Measurements from ENCODE around the gene ADAT3. TPM values are rescaled to one million over a fixed set of nuclear protein-coding genes. Genes with fewer than 3 reads are reported as not detected.

ADAT3 gene
- total RNA-seq, 1 donor from 2014 or later: 9.1 TPM

DNA sequence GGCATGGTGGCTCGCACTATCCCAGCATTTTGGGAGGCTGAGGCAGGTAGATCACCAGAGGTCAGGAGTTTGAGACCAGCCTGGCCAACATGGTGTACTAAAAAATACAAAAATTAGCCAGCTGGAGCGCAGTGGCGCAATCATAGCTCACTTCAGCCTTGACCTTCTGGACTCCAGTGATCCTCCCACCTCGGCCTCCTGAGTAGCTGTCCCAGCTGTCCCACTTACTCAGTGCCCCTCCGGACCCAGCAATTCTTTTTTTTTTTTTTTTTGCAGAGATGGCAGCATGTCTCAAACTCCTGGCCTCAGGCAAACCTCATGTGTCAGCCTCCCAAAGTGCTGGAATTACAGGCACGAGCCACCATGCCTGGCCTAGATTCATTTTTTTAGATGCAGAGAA lies 2.3 kb upstream of the ADAT3 start:
- intact Hi-C loops (cut with micrococcal nuclease): no loop called here
- Mint-ChIP-seq H3K4me1 (ENCODE audit: low read depth) (peaks cover 22% of the 10 kb centered on the region), H3K27ac (peak overlapping the region; percentile 52), H3K4me3 (ENCODE audit: low read depth) (no peak overlapping the region), H3K36me3 (ENCODE audit: low read depth) (no peaks in the 10 kb centered on the region), H3K9me3 (no peaks in the 10 kb centered on the region), H3K27me3 (ENCODE audit: low read depth) (no peaks in the 10 kb centered on the region)
- DNase-seq (ENCODE audit: low spot score): no peak

DNA sequence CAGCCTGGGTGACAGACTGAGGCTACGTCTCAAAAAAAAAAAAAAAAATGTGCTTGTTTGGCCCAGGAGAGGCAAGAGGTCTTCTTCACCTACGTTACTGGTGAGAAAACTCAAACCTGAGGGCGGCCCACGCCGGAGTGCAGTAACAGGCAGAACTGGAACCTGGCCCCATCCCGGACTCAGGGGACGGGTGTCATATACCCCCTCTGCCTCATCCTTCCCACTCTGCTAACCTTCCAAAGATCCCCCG lies 414 bp upstream of the ADAT3 start:
- no peaks in the 10 kb centered on the region for H3K9me3 Mint-ChIP-seq
- intact Hi-C loops (cut with micrococcal nuclease): loop anchor here (1.0 kb wide), 3 partner anchors 19 to 40 kb away; partner anchors contain the start of gene ABHD17A
- H3K36me3 Mint-ChIP-seq (ENCODE audit: low read depth): no peaks in the 10 kb centered on the region
- DNase-seq (ENCODE audit: low spot score): no peak
- H3K4me3 Mint-ChIP-seq (ENCODE audit: low read depth): peak overlapping the region; percentile 83
- H3K4me1 Mint-ChIP-seq (ENCODE audit: low read depth): peaks cover 20% of the 10 kb centered on the region
- H3K27ac Mint-ChIP-seq: peak overlapping the region; percentile 78
- no peaks in the 10 kb centered on the region for H3K27me3 Mint-ChIP-seq (ENCODE audit: low read depth)

DNA sequence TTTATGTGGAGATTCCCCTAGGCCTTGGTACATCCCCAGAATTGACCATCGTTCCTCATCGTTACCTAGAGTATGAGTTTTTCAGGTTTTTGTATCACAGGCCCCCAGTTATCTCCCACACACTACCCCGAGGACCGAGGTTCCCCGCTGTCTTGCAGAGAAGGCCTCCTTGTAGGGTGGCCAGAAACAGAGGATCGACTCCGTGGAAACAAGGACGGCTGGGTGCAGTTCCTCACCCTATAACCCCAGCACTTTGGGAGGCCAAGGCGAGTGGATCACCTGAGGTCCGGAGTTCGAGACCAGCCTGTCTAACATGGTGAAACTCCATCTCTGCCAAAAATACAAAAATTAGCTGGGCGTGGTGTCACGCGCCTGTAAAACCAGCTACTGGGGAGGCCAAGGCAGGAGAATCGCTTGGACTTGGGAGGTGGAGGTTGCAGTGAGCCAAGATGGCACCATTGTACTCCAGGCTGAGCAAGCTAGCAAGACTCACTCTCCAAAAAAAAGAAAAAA lies 720 bp downstream of the ADAT3 start:
- Mint-ChIP-seq H3K9me3 (no peaks in the 10 kb centered on the region), H3K27me3 (ENCODE audit: low read depth) (no peaks in the 10 kb centered on the region), H3K36me3 (ENCODE audit: low read depth) (no peaks in the 10 kb centered on the region), H3K4me1 (ENCODE audit: low read depth) (peaks cover 22% of the 10 kb centered on the region), H3K27ac (peak overlapping the region; percentile 88), H3K4me3 (ENCODE audit: low read depth) (peak overlapping the region; percentile 90)
- intact Hi-C loops (cut with micrococcal nuclease): loop anchor here (1.0 kb wide), 3 partner anchors 21 to 42 kb away; partner anchors contain the start of gene ABHD17A
- no peak for DNase-seq (ENCODE audit: low spot score)

DNA sequence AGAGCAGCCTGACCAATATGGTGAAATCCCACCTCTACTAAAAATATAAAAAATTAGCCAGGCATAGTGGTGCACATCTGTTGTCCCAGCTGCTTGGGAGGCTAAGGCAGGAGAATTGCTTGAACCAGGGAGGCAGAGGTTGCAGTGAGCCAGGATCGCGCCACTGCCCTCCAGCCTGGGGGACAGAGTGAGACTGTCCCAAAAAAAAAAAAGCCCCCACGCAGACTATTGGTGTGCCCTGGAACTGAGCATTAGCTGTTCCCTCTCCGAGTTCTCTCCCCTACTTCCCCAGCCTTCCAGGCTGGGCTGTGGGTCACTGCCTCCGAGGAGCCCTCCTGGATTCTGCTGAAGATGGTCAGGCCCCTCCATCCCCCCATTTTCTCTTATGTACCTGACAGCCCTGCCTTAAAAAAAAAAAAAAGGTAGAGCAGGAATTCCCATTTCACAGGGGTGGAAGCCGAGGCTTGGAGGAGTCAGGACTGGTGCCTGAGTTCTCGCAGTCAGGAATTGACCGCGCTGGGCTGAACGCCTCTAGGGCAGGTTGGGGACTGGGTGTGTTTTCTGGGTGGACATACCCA lies 1.9 kb downstream of the ADAT3 start:
- Mint-ChIP-seq H3K27ac (no peak overlapping the region), H3K36me3 (ENCODE audit: low read depth) (no peaks in the 10 kb centered on the region), H3K4me3 (ENCODE audit: low read depth) (peak overlapping the region; percentile 21), H3K9me3 (no peaks in the 10 kb centered on the region), H3K4me1 (ENCODE audit: low read depth) (peaks cover 22% of the 10 kb centered on the region), H3K27me3 (ENCODE audit: low read depth) (no peaks in the 10 kb centered on the region)
- no peak for DNase-seq (ENCODE audit: low spot score)
- intact Hi-C loops (cut with micrococcal nuclease): no loop called here

DNA sequence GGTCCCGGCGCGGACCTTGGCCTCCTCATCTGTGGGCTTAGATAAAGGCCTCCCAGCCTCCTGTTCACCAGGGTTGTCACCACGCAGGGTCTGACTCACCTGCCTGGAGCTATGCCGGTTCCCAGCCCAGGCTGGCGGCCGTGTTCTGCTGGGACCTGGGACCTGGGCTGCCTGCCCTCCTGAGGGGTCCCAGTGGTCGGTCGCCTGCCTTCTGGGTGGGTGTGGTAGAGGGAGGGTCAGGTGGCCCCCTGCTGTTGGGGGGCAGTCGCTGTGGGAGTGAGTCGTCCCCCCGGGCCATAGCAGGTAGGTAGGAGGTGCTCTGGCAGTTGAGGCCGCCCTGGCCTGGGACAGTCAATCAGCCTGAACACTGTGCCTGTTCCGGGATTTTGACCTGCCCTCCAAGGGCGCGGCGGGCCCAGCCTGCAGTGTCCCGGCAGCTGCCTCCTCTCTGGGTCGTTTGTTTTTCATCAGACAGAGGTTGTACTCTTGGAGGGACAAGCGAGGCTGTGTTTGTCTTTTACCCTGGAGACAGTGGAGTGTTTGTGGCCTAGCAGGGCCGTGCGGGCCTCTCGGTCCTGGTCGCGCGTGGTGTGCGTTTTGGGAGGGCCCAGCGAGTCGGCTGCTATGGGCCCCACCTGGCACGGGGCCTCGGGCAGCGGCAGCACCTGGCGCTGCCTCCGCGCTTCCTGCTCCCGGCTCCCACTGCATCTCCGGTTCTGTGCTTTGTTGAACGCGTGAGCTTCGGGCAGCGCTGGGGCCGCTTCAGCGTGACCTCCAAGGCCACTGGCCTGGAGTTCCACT lies 2.6 kb downstream of the ADAT3 start:
- H3K36me3 Mint-ChIP-seq (ENCODE audit: low read depth): no peaks in the 10 kb centered on the region
- peaks cover 22% of the 10 kb centered on the region for H3K4me1 Mint-ChIP-seq (ENCODE audit: low read depth)
- intact Hi-C loops (cut with micrococcal nuclease): no loop called here
- H3K4me3 Mint-ChIP-seq (ENCODE audit: low read depth): no peak overlapping the region
- H3K27ac Mint-ChIP-seq: no peak overlapping the region
- H3K9me3 Mint-ChIP-seq: no peaks in the 10 kb centered on the region
- H3K27me3 Mint-ChIP-seq (ENCODE audit: low read depth): no peaks in the 10 kb centered on the region
- DNase-seq (ENCODE audit: low spot score): no peak

DNA sequence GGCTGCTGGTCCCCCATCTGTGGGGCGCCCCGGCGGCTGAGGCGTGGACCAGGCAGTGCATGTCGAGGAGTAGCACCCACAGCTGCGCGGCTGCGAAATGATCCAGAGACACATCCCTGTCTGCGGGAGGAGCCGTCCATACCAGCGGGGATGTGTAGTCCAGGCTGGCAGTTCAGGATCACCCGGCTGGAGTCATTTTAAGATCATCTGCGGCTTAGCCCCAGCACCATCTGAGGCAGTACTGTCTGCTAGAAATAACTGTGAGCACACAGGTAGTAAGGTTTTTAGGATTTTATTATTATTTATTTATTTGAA lies 3.1 kb downstream of the ADAT3 start:
- no peaks in the 10 kb centered on the region for H3K9me3 Mint-ChIP-seq
- no peak for DNase-seq (ENCODE audit: low spot score)
- H3K4me1 Mint-ChIP-seq (ENCODE audit: low read depth): peaks cover 18% of the 10 kb centered on the region
- H3K27me3 Mint-ChIP-seq (ENCODE audit: low read depth): no peaks in the 10 kb centered on the region
- no peak overlapping the region for H3K27ac Mint-ChIP-seq
- intact Hi-C loops (cut with micrococcal nuclease): no loop called here
- H3K36me3 Mint-ChIP-seq (ENCODE audit: low read depth): peaks cover 2% of the 10 kb centered on the region
- no peak overlapping the region for H3K4me3 Mint-ChIP-seq (ENCODE audit: low read depth)

GRCh38 chr19:1909761-1910080 lies 4.5 kb downstream of the ADAT3 start:
- intact Hi-C loops (cut with micrococcal nuclease): no loop called here
- Mint-ChIP-seq H3K27me3 (ENCODE audit: low read depth) (no peaks in the 10 kb centered on the region), H3K27ac (no peak overlapping the region), H3K4me1 (ENCODE audit: low read depth) (peaks cover 7% of the 10 kb centered on the region), H3K4me3 (ENCODE audit: low read depth) (no peak overlapping the region), H3K9me3 (no peaks in the 10 kb centered on the region), H3K36me3 (ENCODE audit: low read depth) (peaks cover 5% of the 10 kb centered on the region)
- no peak for DNase-seq (ENCODE audit: low spot score)

- Mint-ChIP-seq H3K4me3 (ENCODE audit: low read depth) (no peak overlapping the region), H3K36me3 (ENCODE audit: low read depth) (peaks cover 5% of the 10 kb centered on the region), H3K4me1 (ENCODE audit: low read depth) (peaks cover 6% of the 10 kb centered on the region), H3K27ac (no peak overlapping the region), H3K27me3 (ENCODE audit: low read depth) (no peaks in the 10 kb centered on the region), H3K9me3 (no peaks in the 10 kb centered on the region)
- DNase-seq (ENCODE audit: low spot score): no peak
- intact Hi-C loops (cut with micrococcal nuclease): no loop called here
These were observed 5.0 kb downstream of the ADAT3 start for GRCh38 chr19:1910177-1910576.

DNA sequence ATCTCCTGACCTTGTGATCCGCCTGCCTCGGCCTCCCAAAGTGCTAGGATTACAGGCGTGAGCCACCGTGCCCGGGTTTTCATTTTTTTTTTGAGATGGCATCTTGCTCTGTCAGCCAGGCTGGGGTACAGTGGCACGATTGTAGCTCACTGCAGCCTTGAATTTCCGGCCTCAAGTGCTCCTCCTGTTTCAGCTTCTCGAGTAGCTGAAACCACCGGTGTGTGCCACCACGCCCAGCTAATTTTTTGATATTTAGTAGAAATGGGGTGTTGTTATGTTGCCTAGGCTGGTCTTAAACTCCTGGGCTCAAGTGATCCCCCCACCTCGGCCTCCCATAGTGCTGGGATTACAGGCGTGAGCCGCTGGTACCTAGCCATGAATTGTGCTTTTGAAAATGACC lies 5.9 kb downstream of the ADAT3 start:
- no peak for DNase-seq (ENCODE audit: low spot score)
- Mint-ChIP-seq H3K27ac (no peak overlapping the region), H3K36me3 (ENCODE audit: low read depth) (peaks cover 5% of the 10 kb centered on the region), H3K4me3 (ENCODE audit: low read depth) (no peak overlapping the region), H3K9me3 (no peaks in the 10 kb centered on the region), H3K27me3 (ENCODE audit: low read depth) (no peaks in the 10 kb centered on the region), H3K4me1 (ENCODE audit: low read depth) (peaks cover 3% of the 10 kb centered on the region)
- intact Hi-C loops (cut with micrococcal nuclease): no loop called here

- intact Hi-C loops (cut with micrococcal nuclease): no loop called here
These were observed 6.8 kb downstream of the ADAT3 start for GRCh38 chr19:1911995-1912394.

DNA sequence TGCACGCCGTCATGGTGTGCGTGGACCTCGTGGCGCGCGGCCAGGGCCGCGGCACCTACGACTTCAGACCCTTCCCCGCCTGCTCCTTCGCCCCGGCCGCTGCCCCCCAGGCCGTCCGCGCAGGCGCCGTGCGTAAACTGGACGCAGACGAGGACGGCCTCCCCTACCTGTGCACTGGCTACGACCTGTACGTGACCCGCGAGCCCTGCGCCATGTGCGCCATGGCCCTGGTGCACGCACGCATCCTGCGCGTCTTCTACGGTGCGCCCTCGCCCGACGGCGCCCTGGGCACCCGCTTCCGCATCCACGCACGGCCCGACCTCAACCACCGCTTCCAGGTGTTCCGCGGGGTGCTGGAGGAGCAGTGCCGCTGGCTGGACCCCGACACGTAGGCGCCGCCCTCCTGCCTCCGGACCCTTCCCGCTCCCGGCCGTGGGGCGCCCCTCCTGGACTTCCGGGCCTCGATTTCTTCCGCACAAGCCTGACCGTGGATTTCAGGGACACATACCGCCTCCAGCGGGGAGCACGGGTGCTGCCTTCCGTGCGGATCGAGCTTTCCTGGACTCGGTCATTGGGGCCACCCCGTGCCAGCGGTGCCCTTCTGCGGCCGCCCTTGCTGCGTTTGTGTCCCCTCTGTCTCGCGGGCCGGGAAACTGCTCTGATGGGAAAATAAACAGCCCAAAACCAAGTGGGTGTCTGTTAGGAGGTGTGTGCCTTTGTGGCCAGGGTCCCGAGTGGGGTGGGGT lies 7.7 kb downstream of the ADAT3 start:
- peaks cover 3% of the 10 kb centered on the region for H3K4me1 Mint-ChIP-seq (ENCODE audit: low read depth)

More at GRCh38 chr19:1911995-1912394, 6.8 kb downstream of the ADAT3 start:
- Mint-ChIP-seq H3K27ac (no peak overlapping the region), H3K27me3 (ENCODE audit: low read depth) (no peaks in the 10 kb centered on the region), H3K36me3 (ENCODE audit: low read depth) (peaks cover 5% of the 10 kb centered on the region), H3K9me3 (no peaks in the 10 kb centered on the region), H3K4me3 (ENCODE audit: low read depth) (no peak overlapping the region), H3K4me1 (ENCODE audit: low read depth) (peaks cover 3% of the 10 kb centered on the region)
- DNase-seq (ENCODE audit: low spot score): no peak

DNA sequence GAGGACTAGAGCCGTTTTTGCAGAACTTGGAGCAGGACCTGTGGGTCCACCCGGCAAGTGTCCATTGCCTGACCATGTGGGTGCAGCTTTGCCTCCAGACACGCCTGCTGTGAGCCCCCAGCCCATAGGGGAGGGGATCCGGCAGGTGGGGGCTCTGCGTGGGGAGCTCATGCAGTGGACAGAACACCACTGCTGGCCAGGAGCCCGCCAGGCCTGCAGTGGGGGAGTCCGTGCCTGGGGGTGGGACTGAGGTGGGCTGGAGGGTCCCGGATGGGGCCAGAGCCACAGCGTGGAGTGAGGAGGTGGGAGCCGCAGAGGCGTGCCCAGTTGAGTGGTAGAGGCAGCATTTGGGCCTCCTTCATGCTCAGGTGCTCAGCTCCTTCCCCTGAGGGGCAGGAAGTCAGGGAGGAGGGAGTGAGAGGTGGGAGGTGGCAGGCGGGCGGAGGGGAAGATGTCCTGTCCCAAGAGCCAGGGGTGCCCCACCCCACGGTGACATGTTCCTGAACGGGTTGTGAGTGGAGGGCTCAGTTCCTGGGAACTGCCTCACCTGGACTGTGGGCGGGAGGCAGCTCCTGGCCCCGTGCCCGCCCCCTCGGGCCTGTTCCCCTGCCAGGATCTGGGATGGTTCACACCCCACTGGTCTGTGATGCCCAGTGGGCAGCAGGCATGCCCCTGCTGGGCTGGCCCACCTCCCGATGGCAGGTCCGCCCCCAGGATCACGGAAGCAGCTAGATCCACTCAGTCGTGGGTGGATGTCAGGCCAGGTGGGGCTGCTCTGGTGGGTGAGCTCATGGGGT lies 8.8 kb downstream of the ADAT3 start:
- no peaks in the 10 kb centered on the region for H3K9me3 Mint-ChIP-seq
- intact Hi-C loops (cut with micrococcal nuclease): no loop called here
- peaks cover 5% of the 10 kb centered on the region for H3K36me3 Mint-ChIP-seq (ENCODE audit: low read depth)
- H3K4me1 Mint-ChIP-seq (ENCODE audit: low read depth): peaks cover 3% of the 10 kb centered on the region
- H3K27ac Mint-ChIP-seq: no peak overlapping the region
- DNase-seq (ENCODE audit: low spot score): no peak
- no peaks in the 10 kb centered on the region for H3K27me3 Mint-ChIP-seq (ENCODE audit: low read depth)
- no peak overlapping the region for H3K4me3 Mint-ChIP-seq (ENCODE audit: low read depth)

More for the DNA sequence above, 7.7 kb downstream of the ADAT3 start:
- no peak overlapping the region for H3K27ac Mint-ChIP-seq
- intact Hi-C loops (cut with micrococcal nuclease): no loop called here
- H3K4me3 Mint-ChIP-seq (ENCODE audit: low read depth): no peak overlapping the region
- no peaks in the 10 kb centered on the region for H3K27me3 Mint-ChIP-seq (ENCODE audit: low read depth)
- no peak for DNase-seq (ENCODE audit: low spot score)
- peaks cover 5% of the 10 kb centered on the region for H3K36me3 Mint-ChIP-seq (ENCODE audit: low read depth)
- no peaks in the 10 kb centered on the region for H3K9me3 Mint-ChIP-seq
